ENCODE data around the gene AFF3.

The AFF3 gene

DNA sequence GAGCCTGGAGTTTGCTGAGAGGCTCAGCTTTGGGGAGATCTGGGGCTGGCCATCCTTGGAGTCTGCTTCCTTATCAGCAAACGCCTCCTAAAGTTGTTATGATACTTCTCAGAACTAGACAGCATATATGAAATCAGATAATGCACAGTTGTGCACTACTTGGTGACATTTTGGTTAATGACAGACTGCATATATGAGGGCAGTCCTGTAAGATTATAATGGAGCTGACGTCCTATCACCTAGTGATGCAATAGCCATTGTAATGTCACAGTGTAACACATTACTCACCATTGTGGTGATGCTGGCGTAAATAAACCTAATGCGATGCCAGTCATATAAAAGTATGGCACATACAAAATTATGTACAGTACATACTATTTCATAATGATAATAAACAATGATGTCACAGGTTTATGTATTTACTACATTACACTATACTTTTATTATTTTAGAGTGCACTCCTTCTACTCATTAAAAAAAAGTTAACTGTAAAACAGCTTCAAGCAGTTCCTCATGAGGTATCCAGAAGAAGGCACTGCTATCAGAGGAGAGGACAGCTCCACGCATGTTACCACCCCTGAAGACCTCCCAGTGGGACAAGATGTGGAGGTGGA is 354.5 kb downstream of the AFF3 start:
- Histone ChIP-seq H3K9ac (ENCODE audit: low read length in 2 of 2) (no peak overlapping the region), H3K4me1 (ENCODE audit: control insufficient read depth, insufficient read depth, low read length) (no peaks in the 10 kb centered on the region), H3K36me3 (ENCODE audit: control insufficient read depth in 2 of 2, insufficient read depth in 2 of 2, low read length in 2 of 2) (no peaks in the 10 kb centered on the region), H3K27me3 (ENCODE audit: control insufficient read depth in 1 of 2, insufficient read depth in 2 of 2, low read length in 2 of 2) (no peaks in the 10 kb centered on the region), H3K9me3 (ENCODE audit: control insufficient read depth in 2 of 2, low read length in 2 of 2) (no peaks in the 10 kb centered on the region), H3K27ac (ENCODE audit: low read length) (no peak overlapping the region), H3K4me3 (ENCODE audit: low read length in 2 of 2) (no peak overlapping the region)

DNA sequence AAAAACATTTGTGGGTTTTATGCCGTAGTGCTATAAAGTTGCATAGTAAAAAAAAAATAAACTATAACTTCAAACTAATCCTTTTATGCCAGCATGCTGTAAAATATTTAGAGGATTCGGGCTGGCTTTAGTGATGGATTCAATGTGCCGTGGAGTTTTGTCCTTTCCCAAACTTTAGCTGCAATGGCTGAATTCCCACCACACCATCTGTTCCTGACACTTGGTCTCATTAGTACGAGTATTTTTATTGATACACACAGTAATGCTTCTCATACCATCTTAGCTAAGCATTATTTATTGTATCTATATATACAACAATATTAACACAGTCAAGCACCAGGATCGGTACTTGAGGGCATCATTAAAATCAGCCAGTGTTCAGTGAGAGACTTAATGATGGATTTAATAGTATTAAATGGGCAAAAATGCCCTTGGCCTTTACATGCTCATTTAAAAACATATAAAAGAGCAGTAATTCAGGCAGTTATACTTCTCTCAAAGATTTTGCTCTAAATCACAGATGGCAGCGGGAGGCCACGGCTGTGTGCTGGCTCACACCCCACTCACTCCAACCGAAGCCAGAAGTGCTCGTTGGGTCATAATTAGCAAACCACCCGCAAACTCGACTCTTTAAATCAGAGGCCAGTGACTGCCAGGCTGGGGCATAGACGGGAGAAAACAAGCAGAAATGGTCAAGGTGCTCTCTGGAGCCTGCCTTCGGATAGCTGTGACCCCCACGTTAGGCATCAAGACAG is 355.6 kb downstream of the AFF3 start:
- H3K36me3 ChIP-seq (ENCODE audit: control insufficient read depth in 2 of 2, insufficient read depth in 2 of 2, low read length in 2 of 2), result no peaks in the 10 kb centered on the region
- H3K9me3 ChIP-seq (ENCODE audit: control insufficient read depth in 2 of 2, low read length in 2 of 2), result no peaks in the 10 kb centered on the region
- no peak overlapping the region for H3K9ac ChIP-seq (ENCODE audit: low read length in 2 of 2)
- no peaks in the 10 kb centered on the region for H3K4me1 ChIP-seq (ENCODE audit: control insufficient read depth, insufficient read depth, low read length)
- no peak overlapping the region for H3K27ac ChIP-seq (ENCODE audit: low read length)
- no peaks in the 10 kb centered on the region for H3K27me3 ChIP-seq (ENCODE audit: control insufficient read depth in 1 of 2, insufficient read depth in 2 of 2, low read length in 2 of 2)
- H3K4me3 ChIP-seq (ENCODE audit: low read length in 2 of 2), result no peak overlapping the region

DNA sequence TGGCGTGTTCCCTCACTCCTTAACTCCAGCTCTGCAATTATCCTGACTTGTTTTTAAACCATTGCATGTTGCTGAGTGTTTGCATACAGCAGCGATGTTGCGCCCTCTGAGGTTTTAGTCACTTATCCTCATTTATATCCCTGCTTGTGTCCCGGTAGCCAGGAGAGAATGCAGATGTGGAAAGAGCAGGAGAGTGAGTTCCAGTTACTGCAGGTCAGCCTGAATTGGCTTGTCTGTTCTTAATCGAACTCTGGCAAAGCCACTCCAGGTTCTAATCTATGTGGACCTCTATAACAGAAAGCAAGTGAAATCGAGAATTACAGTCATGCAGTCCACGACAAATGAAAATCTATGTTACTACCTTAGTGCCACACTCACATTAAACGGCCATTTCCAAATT is 357.4 kb downstream of the AFF3 start:
- no peaks in the 10 kb centered on the region for H3K4me1 ChIP-seq (ENCODE audit: control insufficient read depth, insufficient read depth, low read length)
- H3K27ac ChIP-seq (ENCODE audit: low read length), result no peak overlapping the region
- H3K9ac ChIP-seq (ENCODE audit: low read length in 2 of 2), result no peak overlapping the region
- H3K9me3 ChIP-seq (ENCODE audit: control insufficient read depth in 2 of 2, low read length in 2 of 2), result no peaks in the 10 kb centered on the region
- no peaks in the 10 kb centered on the region for H3K27me3 ChIP-seq (ENCODE audit: control insufficient read depth in 1 of 2, insufficient read depth in 2 of 2, low read length in 2 of 2)
- no peak overlapping the region for H3K4me3 ChIP-seq (ENCODE audit: low read length in 2 of 2)
- no peaks in the 10 kb centered on the region for H3K36me3 ChIP-seq (ENCODE audit: control insufficient read depth in 2 of 2, insufficient read depth in 2 of 2, low read length in 2 of 2)

DNA sequence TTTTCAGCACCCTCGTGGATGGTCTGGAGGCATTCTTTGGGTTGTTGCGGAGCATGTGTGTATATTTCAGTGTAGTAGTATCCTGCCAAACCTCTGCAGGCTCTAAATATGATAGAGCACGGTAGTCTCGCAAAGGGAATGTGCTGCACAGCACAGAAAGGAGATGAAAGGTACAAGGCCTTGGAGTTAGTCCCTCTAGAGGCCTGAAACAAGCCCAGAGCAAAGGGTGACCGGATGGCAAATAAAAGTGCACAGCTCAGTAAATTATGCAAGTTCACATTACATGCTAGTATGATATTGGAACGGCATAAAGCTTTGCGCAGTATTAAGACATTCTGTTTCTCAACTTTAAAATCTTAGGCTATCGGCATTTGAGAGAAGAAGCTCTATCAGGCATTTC is 358.1 kb downstream of the AFF3 start:
- Histone ChIP-seq H3K4me3 (ENCODE audit: low read length in 2 of 2) (no peak overlapping the region), H3K27ac (ENCODE audit: low read length) (no peak overlapping the region), H3K27me3 (ENCODE audit: control insufficient read depth in 1 of 2, insufficient read depth in 2 of 2, low read length in 2 of 2) (no peaks in the 10 kb centered on the region), H3K9ac (ENCODE audit: low read length in 2 of 2) (no peak overlapping the region), H3K36me3 (ENCODE audit: control insufficient read depth in 2 of 2, insufficient read depth in 2 of 2, low read length in 2 of 2) (no peaks in the 10 kb centered on the region), H3K9me3 (ENCODE audit: control insufficient read depth in 2 of 2, low read length in 2 of 2) (no peaks in the 10 kb centered on the region), H3K4me1 (ENCODE audit: control insufficient read depth, insufficient read depth, low read length) (no peaks in the 10 kb centered on the region)

DNA sequence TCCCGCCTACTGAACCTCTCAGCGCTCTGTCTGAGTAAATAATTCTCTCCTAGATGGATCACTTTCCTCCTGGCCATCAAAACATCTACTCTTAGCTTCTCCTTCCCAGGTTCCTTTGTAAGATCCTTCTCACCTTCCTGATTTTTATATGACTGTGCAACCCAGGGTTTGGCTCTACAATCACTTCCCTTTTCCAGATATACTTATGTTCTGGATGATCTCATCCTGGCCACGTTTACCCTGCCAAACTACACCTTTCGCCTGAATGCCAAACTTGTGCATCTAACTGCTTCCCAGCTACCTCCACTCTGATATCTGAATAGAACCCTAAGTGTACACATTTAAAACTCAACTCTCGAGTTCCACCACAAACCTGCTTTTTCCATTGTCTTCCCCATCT is 362.1 kb downstream of the AFF3 start:
- Histone ChIP-seq H3K9ac (ENCODE audit: low read length in 2 of 2) (no peak overlapping the region), H3K27ac (ENCODE audit: low read length) (no peak overlapping the region), H3K4me1 (ENCODE audit: control insufficient read depth, insufficient read depth, low read length) (no peaks in the 10 kb centered on the region), H3K4me3 (ENCODE audit: low read length in 2 of 2) (no peak overlapping the region), H3K27me3 (ENCODE audit: control insufficient read depth in 1 of 2, insufficient read depth in 2 of 2, low read length in 2 of 2) (no peaks in the 10 kb centered on the region), H3K9me3 (ENCODE audit: control insufficient read depth in 2 of 2, low read length in 2 of 2) (peaks cover 2 to 4% of the 10 kb centered on the region in 2 donors), H3K36me3 (ENCODE audit: control insufficient read depth in 2 of 2, insufficient read depth in 2 of 2, low read length in 2 of 2) (no peaks in the 10 kb centered on the region)

DNA sequence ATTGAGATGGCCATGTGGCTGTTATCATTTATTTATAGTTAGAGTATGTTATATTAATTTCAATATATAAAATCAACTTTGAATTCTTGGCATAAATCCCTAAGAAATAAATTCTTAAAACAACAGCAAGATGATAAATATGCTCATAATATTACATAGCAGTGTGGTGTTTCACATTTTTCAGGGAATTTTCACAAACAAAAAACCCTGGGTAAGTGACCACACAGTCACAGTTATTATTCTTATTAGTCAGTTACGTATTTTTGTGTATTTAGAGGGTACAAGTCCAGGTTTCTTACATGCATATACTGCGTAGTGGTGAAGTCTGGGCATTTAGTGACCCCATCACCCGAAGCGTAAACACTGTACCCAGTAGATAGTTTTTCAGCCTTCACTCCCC is 363.1 kb downstream of the AFF3 start:
- H3K36me3 ChIP-seq (ENCODE audit: control insufficient read depth in 2 of 2, insufficient read depth in 2 of 2, low read length in 2 of 2), result no peaks in the 10 kb centered on the region
- H3K4me3 ChIP-seq (ENCODE audit: low read length in 2 of 2), result no peak overlapping the region
- H3K4me1 ChIP-seq (ENCODE audit: control insufficient read depth, insufficient read depth, low read length), result no peaks in the 10 kb centered on the region
- H3K27me3 ChIP-seq (ENCODE audit: control insufficient read depth in 1 of 2, insufficient read depth in 2 of 2, low read length in 2 of 2), result no peaks in the 10 kb centered on the region
- H3K9ac ChIP-seq (ENCODE audit: low read length in 2 of 2), result no peak overlapping the region
- H3K27ac ChIP-seq (ENCODE audit: low read length), result no peak overlapping the region
- H3K9me3 ChIP-seq (ENCODE audit: control insufficient read depth in 2 of 2, low read length in 2 of 2), result peaks cover 2 to 4% of the 10 kb centered on the region in 2 donors

DNA sequence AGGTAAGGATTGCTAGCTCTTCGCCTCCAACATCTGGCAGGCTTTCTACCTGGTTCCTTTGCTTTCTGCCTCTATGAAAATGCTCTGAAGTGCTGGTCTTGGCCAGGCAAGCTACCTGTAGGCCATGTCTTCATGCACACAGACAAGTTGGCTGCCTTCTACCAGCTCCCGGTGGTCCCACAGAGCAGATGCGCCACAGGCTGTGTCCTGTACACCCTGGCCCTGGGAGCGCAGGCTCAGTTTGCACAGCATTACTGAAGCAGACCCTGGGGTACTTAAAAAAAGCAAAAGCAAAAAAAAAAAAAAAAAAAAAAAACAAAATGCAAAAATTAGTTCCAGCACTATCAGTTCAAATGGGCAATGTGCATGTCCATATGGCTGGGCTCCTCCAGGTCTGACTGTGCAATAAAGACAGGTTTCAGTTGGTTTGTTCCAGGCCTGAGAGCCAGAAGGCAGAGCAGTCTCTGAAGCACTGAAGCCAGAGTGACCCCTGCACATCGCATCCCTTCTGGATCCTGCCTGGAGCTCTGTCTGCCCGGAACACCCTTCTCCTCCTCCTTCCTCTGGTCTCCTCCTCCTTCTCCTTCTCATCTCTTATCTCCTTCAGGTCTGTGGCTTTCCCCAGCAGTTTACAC is 364.6 kb downstream of the AFF3 start:
- no peaks in the 10 kb centered on the region for H3K27me3 ChIP-seq (ENCODE audit: control insufficient read depth in 1 of 2, insufficient read depth in 2 of 2, low read length in 2 of 2)

DNA sequence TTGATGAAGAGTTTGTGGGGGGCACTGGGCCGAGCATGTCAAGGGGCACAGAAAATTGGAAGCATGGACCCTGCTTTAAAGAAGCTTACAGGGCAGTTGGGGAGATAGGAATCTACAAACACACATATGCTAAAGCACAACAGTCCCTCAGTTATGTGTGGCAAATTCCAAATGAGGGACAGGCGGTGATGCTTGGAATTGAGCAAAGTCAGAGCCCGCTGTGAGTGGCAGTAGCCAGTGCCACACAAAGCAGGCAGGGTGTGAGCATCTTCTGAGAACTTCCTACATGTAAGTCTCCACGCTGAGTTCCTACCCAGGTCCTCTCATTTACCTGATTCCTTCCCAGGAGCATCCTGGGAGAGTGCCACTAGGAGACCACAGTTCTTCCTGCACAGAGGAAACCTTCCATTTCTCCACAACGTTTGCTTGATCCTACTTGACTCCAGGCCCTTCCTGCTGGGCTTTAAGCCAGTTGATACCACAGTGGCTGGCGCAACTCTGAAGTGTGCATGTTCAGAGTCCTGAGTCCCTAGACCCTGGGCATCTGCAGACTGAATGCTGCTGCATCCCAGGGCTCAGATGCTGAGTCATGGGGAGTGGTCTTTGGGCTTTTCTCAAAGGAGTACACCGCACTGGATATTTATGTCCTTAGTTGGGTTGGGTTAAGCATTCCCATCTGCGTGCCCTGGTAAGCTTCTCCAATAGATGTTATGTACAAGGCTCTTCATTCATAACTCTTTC is 365.3 kb downstream of the AFF3 start:
- H3K9me3 ChIP-seq (ENCODE audit: control insufficient read depth in 2 of 2, low read length in 2 of 2), result peaks cover 2 to 4% of the 10 kb centered on the region in 2 donors
- H3K4me1 ChIP-seq (ENCODE audit: control insufficient read depth, insufficient read depth, low read length), result no peaks in the 10 kb centered on the region
- no peak overlapping the region for H3K9ac ChIP-seq (ENCODE audit: low read length in 2 of 2)
- no peaks in the 10 kb centered on the region for H3K36me3 ChIP-seq (ENCODE audit: control insufficient read depth in 2 of 2, insufficient read depth in 2 of 2, low read length in 2 of 2)
- H3K27ac ChIP-seq (ENCODE audit: low read length), result no peak overlapping the region
- H3K27me3 ChIP-seq (ENCODE audit: control insufficient read depth in 1 of 2, insufficient read depth in 2 of 2, low read length in 2 of 2), result no peaks in the 10 kb centered on the region
- no peak overlapping the region for H3K4me3 ChIP-seq (ENCODE audit: low read length in 2 of 2)

More for the DNA sequence above, 364.6 kb downstream of the AFF3 start:
- Histone ChIP-seq H3K4me3 (ENCODE audit: low read length in 2 of 2) (no peak overlapping the region), H3K27ac (ENCODE audit: low read length) (no peak overlapping the region), H3K4me1 (ENCODE audit: control insufficient read depth, insufficient read depth, low read length) (no peaks in the 10 kb centered on the region), H3K9ac (ENCODE audit: low read length in 2 of 2) (no peak overlapping the region), H3K36me3 (ENCODE audit: control insufficient read depth in 2 of 2, insufficient read depth in 2 of 2, low read length in 2 of 2) (no peaks in the 10 kb centered on the region), H3K9me3 (ENCODE audit: control insufficient read depth in 2 of 2, low read length in 2 of 2) (peaks cover 2 to 4% of the 10 kb centered on the region in 2 donors)

DNA sequence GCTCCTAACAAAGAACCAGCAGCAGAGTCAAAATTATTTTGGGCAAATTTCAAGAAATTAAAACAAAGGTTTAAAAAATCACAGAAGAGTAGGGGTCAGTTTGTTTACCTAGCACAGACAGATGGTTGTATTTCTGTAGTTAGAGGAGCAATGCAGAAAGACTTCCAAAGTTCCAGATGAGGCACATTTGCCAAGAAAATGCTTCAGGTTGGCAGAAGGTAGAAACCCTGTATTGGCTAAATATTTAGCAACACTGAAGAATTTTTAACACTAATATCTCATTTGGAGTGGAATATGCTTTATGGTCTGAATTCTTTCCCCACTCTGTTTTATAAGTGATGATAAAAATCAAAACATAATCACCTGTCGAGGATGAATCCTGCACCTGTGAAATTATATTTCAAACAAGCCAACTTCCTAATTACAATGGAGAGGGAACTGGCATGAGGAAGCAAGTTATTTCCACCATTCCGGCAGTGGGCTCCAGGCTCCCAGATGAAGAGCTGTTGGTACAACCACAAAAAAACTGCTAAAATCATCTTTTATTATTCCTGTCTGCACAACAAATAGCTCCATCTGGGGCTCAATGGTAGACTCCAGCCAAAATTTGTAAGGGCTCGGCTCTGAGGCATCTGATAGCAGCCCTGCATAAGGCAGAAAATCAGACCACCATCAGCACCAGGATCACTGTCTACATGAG is 366.0 kb downstream of the AFF3 start:
- Histone ChIP-seq H3K27me3 (ENCODE audit: control insufficient read depth in 1 of 2, insufficient read depth in 2 of 2, low read length in 2 of 2) (no peaks in the 10 kb centered on the region), H3K9ac (ENCODE audit: low read length in 2 of 2) (no peak overlapping the region), H3K36me3 (ENCODE audit: control insufficient read depth in 2 of 2, insufficient read depth in 2 of 2, low read length in 2 of 2) (no peaks in the 10 kb centered on the region), H3K4me3 (ENCODE audit: low read length in 2 of 2) (no peak overlapping the region), H3K9me3 (ENCODE audit: control insufficient read depth in 2 of 2, low read length in 2 of 2) (peaks cover 2 to 4% of the 10 kb centered on the region in 2 donors), H3K27ac (ENCODE audit: low read length) (no peak overlapping the region), H3K4me1 (ENCODE audit: control insufficient read depth, insufficient read depth, low read length) (no peaks in the 10 kb centered on the region)

DNA sequence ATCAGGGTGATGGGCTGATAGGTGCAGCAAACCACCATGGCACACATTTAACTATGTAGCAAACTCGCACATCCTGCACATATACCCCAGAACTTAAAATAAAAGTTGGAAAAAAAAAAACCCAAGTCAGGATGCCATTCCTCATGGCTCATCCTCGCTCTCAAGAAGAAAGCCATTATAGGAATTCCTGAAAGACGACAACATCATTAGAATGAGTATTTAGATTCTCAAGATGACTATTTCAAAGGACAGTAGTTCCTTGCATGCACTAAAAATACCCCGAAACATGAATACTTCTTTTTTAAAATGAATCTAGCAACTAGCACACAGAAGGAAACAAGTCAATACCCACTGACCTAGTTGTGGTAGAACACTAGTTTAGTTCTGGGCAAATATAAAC is 366.8 kb downstream of the AFF3 start:
- no peak overlapping the region for H3K27ac ChIP-seq (ENCODE audit: low read length)
- H3K4me1 ChIP-seq (ENCODE audit: control insufficient read depth, insufficient read depth, low read length), result no peaks in the 10 kb centered on the region
- no peak overlapping the region for H3K4me3 ChIP-seq (ENCODE audit: low read length in 2 of 2)
- H3K27me3 ChIP-seq (ENCODE audit: control insufficient read depth in 1 of 2, insufficient read depth in 2 of 2, low read length in 2 of 2), result no peaks in the 10 kb centered on the region
- H3K9me3 ChIP-seq (ENCODE audit: control insufficient read depth in 2 of 2, low read length in 2 of 2), result peaks cover 2 to 4% of the 10 kb centered on the region in 2 donors
- H3K9ac ChIP-seq (ENCODE audit: low read length in 2 of 2), result no peak overlapping the region
- H3K36me3 ChIP-seq (ENCODE audit: control insufficient read depth in 2 of 2, insufficient read depth in 2 of 2, low read length in 2 of 2), result no peaks in the 10 kb centered on the region
